Right lobe of liver (tissue), 6 donors: ENCODE results near the gene NEK9. TPM values are rescaled to one million over a fixed set of nuclear protein-coding genes. Genes with fewer than 3 reads are reported as not detected.

Source experiments
- ATAC-seq, 4 donors: fragments of 200-7000 bp; cut with Tn5 transposase; one replicate each; pipeline ENCODE4 v1.9.1; 2020; ENCODE audit warnings: mild to moderate bottlenecking in 4 of 4, moderate library complexity in 4 of 4
- DNase-seq, 3 donors: peaks; one replicate each; pipeline ENCODE4 v3.0.0-alpha.2; 2020
- H3K27ac ChIP-seq, 3 donors: fragments of 200-600 bp; one replicate each; pipeline ENCODE4 v1.8.0; 2022
- H3K27me3 ChIP-seq, 2 donors: fragments of 200-600 bp; one replicate each; pipeline ENCODE4 v1.8.0; 2022
- H3K36me3 ChIP-seq, 4 donors: fragments of 200-600 bp; sonication (generic) in 1 of 4; one replicate each; pipeline versions ENCODE4 v1.5.1 to v1.8.0; 2017 to 2022; ENCODE audit warnings: control low read depth in 1 of 4
- H3K4me1 ChIP-seq, 4 donors: fragments of 200-600 bp; sonication (generic) in 1 of 4; one replicate each; pipeline versions ENCODE4 v1.5.1 to v1.8.0; 2017 to 2022; ENCODE audit warnings: control low read depth in 1 of 4
- H3K4me3 ChIP-seq, 3 donors: fragments of 200-600 bp; one replicate each; pipeline ENCODE4 v1.8.0; 2022
- H3K9me3 ChIP-seq, 4 donors: fragments of 200-600 bp; sonication (generic) in 1 of 4; one replicate each; pipeline versions ENCODE4 v1.5.1 to v1.8.0; 2017 to 2022; ENCODE audit warnings: control low read depth in 1 of 4
- POLR2A ChIP-seq: fragments of 450-650 bp; IDR thresholded peaks from one replicate; pipeline ENCODE4 v1.6.1; 2017; ENCODE audit warnings: antibody characterized with exemption, mild to moderate bottlenecking
- WGBS: methylation state at CpG from one replicate; pipeline ENCODE4 v1.1.6; 2018; ENCODE audit warnings: low coverage, low lambda C conversion rate; ENCODE audit not compliant: insufficient coverage; ENCODE audit errors: missing lambda C conversion rate; 5-methylcytosine and 5-hydroxymethylcytosine counted together
- intact Hi-C, 2 donors: fragments of 100-400 bp; cut with DNase I; formaldehyde crosslinking; loops; one replicate each; pipeline versions ENCODE4 v1.11.2 to v1.14.1; 2022
- long read RNA-seq: library from polyadenylated mRNA; unstranded; transcript quantifications from one replicate; pipeline ENCODE4 v2.0.0, GENCODE V29; 2019
- total RNA-seq, 6 experiments: library from RNA; depleted of rRNA in 2 of 6; stranded (reverse); fragments of >200 nt in 2 of 6; fragmentation: NEBNext Ultra II Directional in 3 of 6; extraction: Animal tissue kit (Norgen Biotek cat#: 25700) in 3 of 6; gene quantifications; one replicate each; pipeline versions ENCODE4 v1.1.0 to v1.2.4, GENCODE V29; 2016 to 2023
- TF ChIP-seq, protein P1 (sequence below), 4 donors: fragments of 200-600 bp in 3 of 4; fragments of 450-650 bp in 1 of 4; IDR thresholded peaks; one replicate each; pipeline versions ENCODE4 v1.5.1 to v1.8.0; 2016 to 2022; ENCODE audit warnings: antibody characterized with exemption in 4 of 4, mild to moderate bottlenecking in 2 of 4
- donor health status: DM: no; HTN: yes; CAD: no.
- donor health status: DM: no; HTN: no; CAD: no.
- donor health status: DM: no; HTN: no; CAD: no.
- donor health status: DM: no; HTN: yes; CAD: no.
- donor health status: DM: no; HTN: yes; CAD: no.

NEK9 gene
- 10 to 100 TPM; 22.2 to 56.8 (median 39.6) TPM for total RNA-seq
- long read RNA-seq, partial matches to known transcripts, result 0 of 3 reads
- long read RNA-seq, other reads (novel, unspliced or antisense), result 3 of 3 reads

DNA sequence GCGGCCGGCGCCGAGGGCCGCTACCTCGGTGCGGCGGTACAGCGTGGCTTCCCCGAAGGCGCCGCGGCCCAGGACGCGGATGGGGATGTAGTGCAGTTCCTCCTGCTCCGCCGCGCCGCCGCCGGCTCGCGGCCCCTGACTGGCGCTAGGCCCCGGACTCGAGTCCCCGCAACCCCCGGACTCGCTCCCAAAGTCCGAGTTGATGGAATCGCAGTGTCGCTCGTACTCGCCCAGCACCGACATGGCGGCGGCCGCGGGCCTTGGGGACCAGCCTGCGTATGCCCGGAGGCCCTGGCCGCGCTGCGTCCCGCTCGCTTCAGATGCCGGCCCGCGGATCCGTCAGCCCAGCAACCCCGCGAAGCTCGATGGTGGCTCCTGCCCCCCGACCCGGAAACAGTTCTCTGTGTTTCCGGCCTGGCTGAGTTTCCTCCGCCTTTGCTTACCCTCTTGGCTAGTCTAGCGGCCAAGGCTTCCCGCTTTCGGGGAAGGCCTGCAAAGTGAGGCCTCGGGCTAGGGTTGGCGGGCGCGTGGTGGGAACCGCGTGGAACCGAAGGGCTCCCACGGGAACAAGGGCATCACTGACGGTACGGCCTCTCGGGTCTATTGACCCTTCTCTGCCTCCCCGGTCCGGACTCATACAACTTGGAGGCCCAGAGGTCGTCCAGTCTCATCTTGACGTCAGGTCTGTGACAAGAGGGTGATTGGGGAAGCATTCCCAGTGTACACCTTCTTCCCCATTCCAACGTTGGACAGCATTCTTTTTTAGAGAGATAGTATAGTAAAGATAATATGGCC lies at the start of gene NEK9:
NEK9 (minus strand) TSS at position 370 of the 795 bp plus-strand sequence; CDS start at position 243, 127 bp downstream.
- Histone ChIP-seq H3K9me3 (no peaks in the 10 kb centered on the region), H3K4me3 (peak within 1 kb of the TSS; percentile 70 to 91 (median 79)), H3K27ac (peak within 1 kb of the TSS; percentile 85 to 92 (median 92)), H3K4me1 (peaks cover 0 to 13% (median 4%) of the 10 kb centered on the region in 4 donors), H3K36me3 (no peaks in the 10 kb centered on the region), H3K27me3 (no peaks in the 10 kb centered on the region)
- ATAC-seq (peak; percentile 92 to 98 (median 96)), DNase-seq (peak; percentile 89 to 93 (median 93))
- intact Hi-C loops, result no loop called here
- TF ChIP-seq, protein P1, sequence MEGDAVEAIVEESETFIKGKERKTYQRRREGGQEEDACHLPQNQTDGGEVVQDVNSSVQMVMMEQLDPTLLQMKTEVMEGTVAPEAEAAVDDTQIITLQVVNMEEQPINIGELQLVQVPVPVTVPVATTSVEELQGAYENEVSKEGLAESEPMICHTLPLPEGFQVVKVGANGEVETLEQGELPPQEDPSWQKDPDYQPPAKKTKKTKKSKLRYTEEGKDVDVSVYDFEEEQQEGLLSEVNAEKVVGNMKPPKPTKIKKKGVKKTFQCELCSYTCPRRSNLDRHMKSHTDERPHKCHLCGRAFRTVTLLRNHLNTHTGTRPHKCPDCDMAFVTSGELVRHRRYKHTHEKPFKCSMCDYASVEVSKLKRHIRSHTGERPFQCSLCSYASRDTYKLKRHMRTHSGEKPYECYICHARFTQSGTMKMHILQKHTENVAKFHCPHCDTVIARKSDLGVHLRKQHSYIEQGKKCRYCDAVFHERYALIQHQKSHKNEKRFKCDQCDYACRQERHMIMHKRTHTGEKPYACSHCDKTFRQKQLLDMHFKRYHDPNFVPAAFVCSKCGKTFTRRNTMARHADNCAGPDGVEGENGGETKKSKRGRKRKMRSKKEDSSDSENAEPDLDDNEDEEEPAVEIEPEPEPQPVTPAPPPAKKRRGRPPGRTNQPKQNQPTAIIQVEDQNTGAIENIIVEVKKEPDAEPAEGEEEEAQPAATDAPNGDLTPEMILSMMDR (IDR thresholded peaks at IDR 0.05), result no peak
- TF ChIP-seq POLR2A, result peak; percentile 84
- 0% methylated on average over 1 of the region's 76 CpGs for WGBS

DNA sequence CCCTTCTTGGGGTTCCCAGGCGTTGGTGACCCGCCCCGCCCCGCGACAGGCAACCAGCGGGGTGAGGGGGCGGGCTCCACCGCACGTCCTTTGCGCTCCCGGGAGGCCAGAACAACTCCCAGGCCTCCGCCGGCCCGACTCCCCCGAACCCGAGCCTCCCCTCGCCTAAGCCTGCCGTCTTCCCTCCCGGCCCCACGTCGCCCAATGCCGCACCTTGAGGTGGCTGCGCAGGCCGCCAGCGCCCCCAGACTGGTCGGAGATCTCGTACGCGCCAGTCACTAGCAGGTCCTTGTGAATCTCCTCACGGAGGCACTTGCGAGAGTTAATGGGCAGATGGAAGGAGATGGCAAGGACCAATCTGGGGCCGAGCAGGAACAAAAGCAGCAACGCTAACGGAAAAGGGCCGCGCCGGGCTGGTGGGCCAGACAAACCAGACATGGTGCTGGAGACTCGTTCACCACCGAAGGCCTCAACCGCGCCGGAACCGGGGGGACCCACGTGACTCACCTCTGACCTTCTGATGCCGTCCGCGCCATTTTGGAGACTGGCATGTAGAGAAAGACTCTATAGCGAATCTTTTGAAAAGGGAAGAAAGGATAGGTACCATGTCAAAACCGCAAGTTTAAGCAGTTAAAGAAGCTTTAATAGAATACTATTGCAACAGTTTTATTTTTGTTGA lies 49.4 kb upstream of the NEK9 start, which contains the start of gene TMED10:
TMED10 (minus strand) TSS at position 471 of the 679 bp plus-strand sequence; CDS start at position 438, 33 bp downstream.
- TF ChIP-seq POLR2A, result peak; percentile 76
- TF ChIP-seq, protein P1 (IDR thresholded peaks at IDR 0.05), result no peak
- Histone ChIP-seq H3K27me3 (no peaks in the 10 kb centered on the region), H3K27ac (peak within 1 kb of the TSS; percentile 68 to 97 (median 92)), H3K36me3 (no peaks in the 10 kb centered on the region), H3K4me3 (peak within 1 kb of the TSS; percentile 78 to 91 (median 88)), H3K9me3 (no peaks in the 10 kb centered on the region), H3K4me1 (peaks cover 0 to 18% (median 4%) of the 10 kb centered on the region in 4 donors)
- WGBS, result under 1% methylated on average over 30 of the region's 49 CpGs
- intact Hi-C loops, result no loop called here
- ATAC-seq (peak; percentile 89 to 91 (median 90)), DNase-seq (peak; percentile 89 to 91 (median 91))

DNA sequence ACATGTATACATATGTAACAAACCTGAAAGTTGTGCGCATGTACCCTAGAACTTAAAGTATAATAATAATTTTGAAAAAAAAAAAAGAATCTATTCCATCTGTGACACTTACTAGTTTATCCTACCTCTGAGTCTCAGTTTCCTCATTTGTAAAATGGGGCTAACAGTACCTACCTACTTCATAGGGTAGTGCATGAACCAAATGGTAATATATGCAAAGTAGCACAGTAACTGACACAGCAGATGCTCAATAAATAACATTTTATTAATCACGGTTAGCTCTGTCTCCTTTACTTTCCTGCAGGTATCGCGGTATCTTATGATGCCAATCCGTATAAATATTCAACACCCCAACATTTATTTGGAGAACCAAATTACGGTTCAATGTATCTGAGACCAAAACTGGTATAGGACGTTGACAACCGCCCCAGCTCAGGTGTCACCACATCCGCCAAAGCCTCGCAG lies 48.9 kb upstream of the NEK9 start:
- intact Hi-C loops, result no loop called here
- ATAC-seq, result no peak
- H3K27me3 ChIP-seq, result no peaks in the 10 kb centered on the region
- 9% methylated on average over 10 of the region's 10 CpGs for WGBS
- H3K4me1 ChIP-seq, result peaks cover 0 to 21% (median 4%) of the 10 kb centered on the region in 4 donors
- H3K4me3 ChIP-seq, result peak overlapping the region; percentile 78 to 91 (median 88)
- peak overlapping the region; percentile 68 to 97 (median 92) for H3K27ac ChIP-seq
- DNase-seq, result no peak
- no peaks in the 10 kb centered on the region for H3K9me3 ChIP-seq
- no peaks in the 10 kb centered on the region for H3K36me3 ChIP-seq
- TF ChIP-seq POLR2A, result no peak
- TF ChIP-seq, protein P1 (IDR thresholded peaks at IDR 0.05), result no peak

DNA sequence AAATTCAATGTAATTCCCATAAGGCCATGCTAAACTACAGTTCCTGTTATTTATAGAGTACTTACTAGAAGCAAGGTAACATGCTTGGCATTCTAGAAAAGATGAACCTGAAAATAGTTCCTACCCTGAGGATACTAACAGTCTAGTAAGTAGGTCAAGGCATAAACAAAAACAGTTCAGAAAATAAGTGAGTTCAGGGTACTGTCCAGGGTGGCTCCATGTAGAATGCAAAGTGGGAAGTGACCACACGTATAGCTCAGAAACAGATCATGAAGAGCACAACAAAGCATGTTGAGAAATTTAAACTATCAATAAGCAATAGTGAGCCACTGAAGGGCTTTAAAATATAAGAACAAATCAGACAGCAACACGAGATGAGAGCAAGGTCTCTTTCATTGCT lies 47.2 kb upstream of the NEK9 start:
- WGBS, result 71% methylated on average over 2 of the region's 2 CpGs
- DNase-seq, result no peak
- no peak for TF ChIP-seq POLR2A
- TF ChIP-seq, protein P1 (IDR thresholded peaks at IDR 0.05), result no peak
- Histone ChIP-seq H3K27me3 (no peaks in the 10 kb centered on the region), H3K4me3 (no peak overlapping the region), H3K36me3 (no peaks in the 10 kb centered on the region), H3K27ac (no peak overlapping the region), H3K9me3 (no peaks in the 10 kb centered on the region), H3K4me1 (peaks cover 0 to 22% (median 7%) of the 10 kb centered on the region in 4 donors)
- intact Hi-C loops, result no loop called here
- ATAC-seq, result no peak
